Subcutaneous adipose tissue (tissue), 4 donors: ENCODE results near the gene ACTN2. TPM values are rescaled to one million over a fixed set of nuclear protein-coding genes. Genes with fewer than 3 reads are reported as not detected.

Experiments used
- CTCF ChIP-seq: fragments of 450-650 bp; IDR thresholded peaks from one replicate; pipeline ENCODE4 v1.5.1; 2016; ENCODE audit warnings: low read depth, mild to moderate bottlenecking, control low read depth, antibody characterized with exemption, moderate library complexity
- total RNA-seq, 4 donors: library from RNA; depleted of rRNA; stranded (reverse); fragments of >200 nt; gene quantifications; one replicate each; pipeline ENCODE4 v1.1.0, GENCODE V29; 2016

Gene ACTN2
- total RNA-seq, 4 donors from 2014 or later = 0.22 to 1.7 (median 0.57) TPM; not detected in 1

GRCh38 chr1:236741753-236742152 is 55.5 kb downstream of the ACTN2 start:
- no peak for TF ChIP-seq CTCF

GRCh38 chr1:236742421-236743160 is 56.3 kb downstream of the ACTN2 start:
- TF ChIP-seq CTCF = no peak

- no peak for TF ChIP-seq CTCF
Measured at GRCh38 chr1:236744533-236744932, 58.2 kb downstream of the ACTN2 start.

GRCh38 chr1:236746785-236747184 is 60.5 kb downstream of the ACTN2 start:
- TF ChIP-seq CTCF = no peak

- TF ChIP-seq CTCF = no peak
Measured at GRCh38 chr1:236747311-236747985, 61.1 kb downstream of the ACTN2 start.

- no peak for TF ChIP-seq CTCF
Measured at GRCh38 chr1:236748268-236748870, 62.1 kb downstream of the ACTN2 start.

- no peak for TF ChIP-seq CTCF
Measured at GRCh38 chr1:236750928-236751327, 64.6 kb downstream of the ACTN2 start.
